Measurements from ENCODE around the gene FAM180B. TPM values are rescaled to one million over a fixed set of nuclear protein-coding genes. Genes with fewer than 3 reads are reported as not detected.
"Not testable (repeated sequence)": the region's sequence is repeated elsewhere in the genome, so short reads cannot be mapped to it uniquely, and the experiment has no call there.

FAM180B gene
- total RNA-seq, 1 donor from 2014 or later: not detected

GRCh38 chr11:47631473-47631872 lies 45.0 kb downstream of the FAM180B start:
- intact Hi-C loops (cut with micrococcal nuclease): no loop called here
- DNase-seq (no peak), ATAC-seq (no peak)

GRCh38 chr11:47636331-47636730 lies 49.9 kb downstream of the FAM180B start:
- ATAC-seq; intact Hi-C loops (cut with micrococcal nuclease); DNase-seq: not testable (repeated sequence)

Other genes with a start within 250 kb of the FAM180B start
- 2,596 TPM for gene MYBPC3, start 234.0 kb upstream of the FAM180B start, total RNA-seq
- gene SPI1, start 208.1 kb upstream of the FAM180B start, total RNA-seq: 11.2 TPM
- gene SLC39A13, start 178.1 kb upstream of the FAM180B start, total RNA-seq: 39.5 TPM
- 180 TPM for gene PSMC3, start 160.2 kb upstream of the FAM180B start, total RNA-seq
- gene RAPSN, start 137.5 kb upstream of the FAM180B start, total RNA-seq: 6.3 TPM
- gene CELF1, start 33.5 kb upstream of the FAM180B start, total RNA-seq: 97.3 TPM
- 14.9 TPM for gene PTPMT1, start 21.1 kb upstream of the FAM180B start, total RNA-seq
- 13.2 TPM for gene KBTBD4, start 7.7 kb upstream of the FAM180B start, total RNA-seq
- 319 TPM for gene NDUFS3, start 7.6 kb upstream of the FAM180B start, total RNA-seq
- not detected for gene C1QTNF4, start 7.7 kb downstream of the FAM180B start, total RNA-seq
- 107 TPM for gene MTCH2, start 55.9 kb downstream of the FAM180B start, total RNA-seq
- gene AGBL2, start 128.7 kb downstream of the FAM180B start, total RNA-seq: 0.25 TPM
- 48.7 TPM for gene FNBP4, start 180.7 kb downstream of the FAM180B start, total RNA-seq